ENCODE data around the gene FAM25G. TPM values are rescaled to one million over a fixed set of nuclear protein-coding genes. Genes with fewer than 3 reads are reported as not detected.

The FAM25G gene
- total RNA-seq, 2 experiments from 2014 or later: not detected

- Mint-ChIP-seq H3K4me3 (no peak overlapping the region), H3K4me1 (ENCODE audit: low read depth) (peaks cover 3% of the 10 kb centered on the region), H3K9me3 (no peaks in the 10 kb centered on the region), H3K27me3 (peaks cover 6% of the 10 kb centered on the region), H3K36me3 (no peaks in the 10 kb centered on the region), H3K27ac (no peak overlapping the region)
- intact Hi-C loops (cut with micrococcal nuclease): no loop called here
- DNase-seq: no peak
- ChIA-PET POLR2A (no interaction called here), CTCF (no interaction called here)
Observed at GRCh38 chr10:47451273-47451997, 40.1 kb downstream of the FAM25G start.

GRCh38 chr10:47450442-47450841 lies 41.1 kb downstream of the FAM25G start:
- ChIA-PET CTCF (no interaction called here), POLR2A (no interaction called here)
- Mint-ChIP-seq H3K27ac (no peak overlapping the region), H3K9me3 (peaks cover 8% of the 10 kb centered on the region), H3K27me3 (peaks cover 6% of the 10 kb centered on the region), H3K4me3 (no peak overlapping the region), H3K36me3 (no peaks in the 10 kb centered on the region), H3K4me1 (ENCODE audit: low read depth) (peaks cover 3% of the 10 kb centered on the region)
- no peak for DNase-seq
- intact Hi-C loops (cut with micrococcal nuclease): no loop called here

GRCh38 chr10:47449979-47450378 lies 41.5 kb downstream of the FAM25G start:
- H3K27me3 Mint-ChIP-seq: peaks cover 4% of the 10 kb centered on the region
- H3K4me3 Mint-ChIP-seq: no peak overlapping the region
- DNase-seq: no peak
- ChIA-PET CTCF (no interaction called here), POLR2A (no interaction called here)
- no peak overlapping the region for H3K27ac Mint-ChIP-seq
- peaks cover 2% of the 10 kb centered on the region for H3K36me3 Mint-ChIP-seq
- peaks cover 3% of the 10 kb centered on the region for H3K4me1 Mint-ChIP-seq (ENCODE audit: low read depth)
- H3K9me3 Mint-ChIP-seq: peaks cover 12% of the 10 kb centered on the region
- intact Hi-C loops (cut with micrococcal nuclease): no loop called here

- Mint-ChIP-seq H3K4me3 (no peak overlapping the region), H3K27me3 (no peaks in the 10 kb centered on the region), H3K36me3 (peaks cover 2% of the 10 kb centered on the region), H3K4me1 (ENCODE audit: low read depth) (peaks cover 3% of the 10 kb centered on the region), H3K9me3 (peaks cover 12% of the 10 kb centered on the region), H3K27ac (no peak overlapping the region)
- ChIA-PET POLR2A (no interaction called here), CTCF (no interaction called here)
- intact Hi-C loops (cut with micrococcal nuclease): no loop called here
- DNase-seq: no peak
Observed at GRCh38 chr10:47449102-47449978, 42.2 kb downstream of the FAM25G start.

- Mint-ChIP-seq H3K4me1 (ENCODE audit: low read depth) (peaks cover 3% of the 10 kb centered on the region), H3K27ac (no peak overlapping the region), H3K27me3 (peaks cover 5% of the 10 kb centered on the region), H3K4me3 (no peak overlapping the region), H3K9me3 (peaks cover 12% of the 10 kb centered on the region), H3K36me3 (peaks cover 3% of the 10 kb centered on the region)
- ChIA-PET CTCF (no interaction called here), POLR2A (no interaction called here)
- intact Hi-C loops (cut with micrococcal nuclease): no loop called here
- no peak for DNase-seq
Observed at GRCh38 chr10:47447705-47448104, 43.8 kb downstream of the FAM25G start.

GRCh38 chr10:47447209-47447608 lies 44.3 kb downstream of the FAM25G start:
- no peak for DNase-seq
- intact Hi-C loops (cut with micrococcal nuclease): no loop called here
- peaks cover 12% of the 10 kb centered on the region for H3K9me3 Mint-ChIP-seq
- H3K27me3 Mint-ChIP-seq: peaks cover 8% of the 10 kb centered on the region
- no peak overlapping the region for H3K4me3 Mint-ChIP-seq
- peaks cover 3% of the 10 kb centered on the region for H3K4me1 Mint-ChIP-seq (ENCODE audit: low read depth)
- ChIA-PET POLR2A (no interaction called here), CTCF (no interaction called here)
- H3K36me3 Mint-ChIP-seq: peaks cover 3% of the 10 kb centered on the region
- H3K27ac Mint-ChIP-seq: no peak overlapping the region

GRCh38 chr10:47445720-47446119 lies 45.8 kb downstream of the FAM25G start:
- Mint-ChIP-seq H3K4me1 (ENCODE audit: low read depth) (peaks cover 3% of the 10 kb centered on the region), H3K4me3 (no peak overlapping the region), H3K9me3 (peaks cover 12% of the 10 kb centered on the region), H3K36me3 (peaks cover 3% of the 10 kb centered on the region), H3K27me3 (peaks cover 17% of the 10 kb centered on the region), H3K27ac (no peak overlapping the region)
- intact Hi-C loops (cut with micrococcal nuclease): no loop called here
- ChIA-PET CTCF (no interaction called here), POLR2A (no interaction called here)
- no peak for DNase-seq

- intact Hi-C loops (cut with micrococcal nuclease): no loop called here
- Mint-ChIP-seq H3K27me3 (peaks cover 27% of the 10 kb centered on the region), H3K27ac (no peak overlapping the region)
Observed at GRCh38 chr10:47444047-47444446, 47.5 kb downstream of the FAM25G start.

GRCh38 chr10:47443145-47443544 lies 48.4 kb downstream of the FAM25G start:
- Mint-ChIP-seq H3K4me1 (ENCODE audit: low read depth) (no peaks in the 10 kb centered on the region), H3K36me3 (peaks cover 3% of the 10 kb centered on the region)
- CTCF ChIA-PET: no interaction called here

More at GRCh38 chr10:47444047-47444446, 47.5 kb downstream of the FAM25G start:
- Mint-ChIP-seq H3K4me1 (ENCODE audit: low read depth) (peaks cover 3% of the 10 kb centered on the region), H3K36me3 (peaks cover 3% of the 10 kb centered on the region), H3K9me3 (peaks cover 12% of the 10 kb centered on the region), H3K4me3 (no peak overlapping the region)
- ChIA-PET POLR2A (no interaction called here), CTCF (no interaction called here)
- no peak for DNase-seq

GRCh38 chr10:47442351-47442750 lies 49.1 kb downstream of the FAM25G start:
- DNase-seq: no peak
- Mint-ChIP-seq H3K27me3 (peaks cover 32% of the 10 kb centered on the region), H3K4me3 (no peak overlapping the region), H3K4me1 (ENCODE audit: low read depth) (no peaks in the 10 kb centered on the region), H3K36me3 (peaks cover 3% of the 10 kb centered on the region), H3K9me3 (peaks cover 19% of the 10 kb centered on the region), H3K27ac (no peak overlapping the region)
- POLR2A ChIA-PET: no interaction called here
- CTCF ChIA-PET: no interaction called here
- intact Hi-C loops (cut with micrococcal nuclease): no loop called here

More at GRCh38 chr10:47443145-47443544, 48.4 kb downstream of the FAM25G start:
- POLR2A ChIA-PET: no interaction called here
- Mint-ChIP-seq H3K9me3 (peaks cover 17% of the 10 kb centered on the region), H3K4me3 (no peak overlapping the region), H3K27me3 (peaks cover 31% of the 10 kb centered on the region), H3K27ac (no peak overlapping the region)
- intact Hi-C loops (cut with micrococcal nuclease): no loop called here
- DNase-seq: no peak

- no peaks in the 10 kb centered on the region for H3K4me1 Mint-ChIP-seq (ENCODE audit: low read depth)
Observed at GRCh38 chr10:47441938-47442337, 49.6 kb downstream of the FAM25G start.

GRCh38 chr10:47440207-47440606 lies 51.3 kb downstream of the FAM25G start:
- intact Hi-C loops (cut with micrococcal nuclease): no loop called here
- no peak for DNase-seq
- H3K27me3 Mint-ChIP-seq: peaks cover 36% of the 10 kb centered on the region
- peaks cover 9% of the 10 kb centered on the region for H3K9me3 Mint-ChIP-seq
- no peaks in the 10 kb centered on the region for H3K4me1 Mint-ChIP-seq (ENCODE audit: low read depth)
- ChIA-PET CTCF (no interaction called here), POLR2A (no interaction called here)
- no peak overlapping the region for H3K27ac Mint-ChIP-seq
- peaks cover 3% of the 10 kb centered on the region for H3K36me3 Mint-ChIP-seq
- H3K4me3 Mint-ChIP-seq: no peak overlapping the region

More at GRCh38 chr10:47441938-47442337, 49.6 kb downstream of the FAM25G start:
- ChIA-PET CTCF (no interaction called here), POLR2A (no interaction called here)
- H3K4me3 Mint-ChIP-seq: no peak overlapping the region
- DNase-seq: no peak
- peaks cover 3% of the 10 kb centered on the region for H3K36me3 Mint-ChIP-seq
- peaks cover 19% of the 10 kb centered on the region for H3K9me3 Mint-ChIP-seq
- intact Hi-C loops (cut with micrococcal nuclease): no loop called here
- peaks cover 32% of the 10 kb centered on the region for H3K27me3 Mint-ChIP-seq
- H3K27ac Mint-ChIP-seq: no peak overlapping the region

Measured in activated CD4-positive, alpha-beta memory T cell treated with anti-CD3 and anti-CD28 coated beads for 36 hours (primary cell).